RWPE1 (cell line): ENCODE data around the gene SCRN1.
A peak's percentile ranks its signal among the peaks of the same experiment; 100 is the strongest.

Experiments used
- CTCF ChIA-PET: fragments of 350-600 bp; sonication (Branson Sonifier 250); formaldehyde crosslinking; extraction: SDS; loops from one replicate; lab custom pipeline; 2021; lab: Yijun Ruan, JAX
- POLR2A ChIA-PET: fragments of 400-600 bp; formaldehyde crosslinking; extraction: SDS; loops from one replicate; lab custom pipeline; 2020; ENCODE audit warnings: antibody characterized with exemption; ENCODE audit not compliant: low non-redundant PET; lab: Yijun Ruan, JAX
- DNase-seq: peaks from one replicate; pipeline ENCODE4 v3.0.0; 2012; ENCODE audit warnings: low spot score
- H3K27ac ChIP-seq: fragments of 450-650 bp; 2 replicates; pipeline ENCODE4 v1.5.1; 2017
- CTCF ChIP-seq: fragments of 450-650 bp; conservative IDR thresholded peaks from 2 replicates; pipeline ENCODE4 v1.5.1; 2017; ENCODE audit warnings: low read depth, mild to moderate bottlenecking

SCRN1 gene

GRCh38 chr7:29996321-29996720, 6.7 kb upstream of the SCRN1 start:
- ChIA-PET POLR2A (no interaction called here), CTCF (no interaction called here)
- no peak for TF ChIP-seq CTCF

GRCh38 chr7:29995652-29996051, 6.1 kb upstream of the SCRN1 start:
- no peak for TF ChIP-seq CTCF
- ChIA-PET POLR2A (no interaction called here), CTCF (no interaction called here)
- no peak overlapping the region for H3K27ac ChIP-seq
- DNase-seq, result no peak

More at GRCh38 chr7:29996321-29996720, 6.7 kb upstream of the SCRN1 start:
- DNase-seq, result no peak
- H3K27ac ChIP-seq, result no peak overlapping the region

GRCh38 chr7:29993140-29993539, 3.5 kb upstream of the SCRN1 start:
- TF ChIP-seq CTCF, result no peak
- no peak for DNase-seq
- ChIA-PET POLR2A (no interaction called here), CTCF (interaction anchor here (0.6 kb wide), 1 partner anchor 555 kb away, joined by 3 read pairs; no protein-coding TSS in a partner anchor)
- no peak overlapping the region for H3K27ac ChIP-seq

- no peak for TF ChIP-seq CTCF
- no peak for DNase-seq
- no peak overlapping the region for H3K27ac ChIP-seq
- POLR2A ChIA-PET, result no interaction called here
- CTCF ChIA-PET, result no interaction called here
Observed at GRCh38 chr7:29991937-29992336, 2.3 kb upstream of the SCRN1 start.

- CTCF ChIA-PET, result interaction anchor here (0.6 kb wide), 1 partner anchor 40 kb away, joined by 3 read pairs; no protein-coding TSS in a partner anchor
- DNase-seq, result no peak
- no peak for TF ChIP-seq CTCF
- POLR2A ChIA-PET, result no interaction called here
- H3K27ac ChIP-seq, result no peak overlapping the region
Observed at GRCh38 chr7:29990931-29991330, 1.3 kb upstream of the SCRN1 start.

GRCh38 chr7:29988424-29989256, 961 bp downstream of the SCRN1 start:
- ChIA-PET POLR2A (no interaction called here), CTCF (interaction anchor here (0.6 to 0.7 kb wide), 2 partner anchors 44 to 367 kb away, joined by 3 read pairs; no protein-coding TSS in a partner anchor)
- no peak for TF ChIP-seq CTCF
- peak overlapping the region; percentile 97 for H3K27ac ChIP-seq
- peak; percentile 61 for DNase-seq
